B cell (primary cell): ENCODE results near the gene MEGF11.

Experiments
- CTCF ChIP-seq: fragments of 200-600 bp; IDR thresholded peaks from one replicate; pipeline ENCODE4 v1.8.0; 2022; ENCODE audit warnings: antibody characterized with exemption, mild to moderate bottlenecking
- EZH2 ChIP-seq: IDR thresholded peaks from 2 replicates; pipeline ENCODE4 v1.6.1; 2012; ENCODE audit warnings: borderline replicate concordance, low read depth, mild to moderate bottlenecking, moderate library complexity, low read length; ENCODE audit not compliant: insufficient read depth, poor library complexity, severe bottlenecking

- TF ChIP-seq EZH2 (no peak), CTCF (no peak)
These were observed 256.6 kb downstream of the MEGF11 start for GRCh38 chr15:65996901-65997300.
